Endodermal cell (in vitro differentiated cells): ENCODE results near the gene FNDC11. TPM values are rescaled to one million over a fixed set of nuclear protein-coding genes. Genes with fewer than 3 reads are reported as not detected.

Experiments
- DNase-seq: peaks from one replicate; pipeline ENCODE4 v3.0.0-alpha.2; 2017
- H3K27ac ChIP-seq: 2 replicates; pipeline ENCODE4 v1.5.1; 2013; ENCODE audit warnings: mild to moderate bottlenecking, low read depth, low read length, moderate library complexity
- H3K27me3 ChIP-seq: 2 replicates; pipeline ENCODE4 v1.6.1; 2013; ENCODE audit warnings: mild to moderate bottlenecking, low read length, moderate library complexity; ENCODE audit not compliant: insufficient read depth, control insufficient read depth, poor library complexity, severe bottlenecking
- H3K36me3 ChIP-seq: 2 replicates; pipeline ENCODE4 v1.7.0; 2013; ENCODE audit warnings: mild to moderate bottlenecking, low read length, moderate library complexity; ENCODE audit not compliant: control insufficient read depth, insufficient read depth
- H3K4me1 ChIP-seq: one replicate; pipeline ENCODE4 v1.7.0; 2013; ENCODE audit warnings: low read length; ENCODE audit not compliant: control insufficient read depth, insufficient read depth
- H3K4me3 ChIP-seq: 2 replicates; pipeline ENCODE4 v1.5.1; 2013; ENCODE audit warnings: mild to moderate bottlenecking, low read length, moderate library complexity
- H3K9ac ChIP-seq: 2 replicates; pipeline ENCODE4 v1.6.1; 2013; ENCODE audit warnings: mild to moderate bottlenecking, low read length, moderate library complexity; ENCODE audit not compliant: poor library complexity, severe bottlenecking; ENCODE audit errors: extremely low read depth
- H3K9me3 ChIP-seq: 2 replicates; pipeline ENCODE4 v1.6.1; 2013; ENCODE audit warnings: mild to moderate bottlenecking, low read length, moderate library complexity; ENCODE audit not compliant: control insufficient read depth
- H3K27ac Mint-ChIP-seq: 2 replicates; pipeline ENCODE4 v1.8.0; 2020; ENCODE audit warnings: mixed read lengths
- H3K27me3 Mint-ChIP-seq: 2 replicates; pipeline ENCODE4 v1.8.0; 2021; ENCODE audit warnings: mild to moderate bottlenecking, mixed read lengths; ENCODE audit not compliant: insufficient read depth
- H3K36me3 Mint-ChIP-seq: 2 replicates; pipeline ENCODE4 v1.8.0; 2020; ENCODE audit warnings: low read depth, mixed read lengths
- H3K4me1 Mint-ChIP-seq: 2 replicates; pipeline ENCODE4 v1.8.0; 2020; ENCODE audit warnings: mixed read lengths
- H3K4me3 Mint-ChIP-seq: 2 replicates; pipeline ENCODE4 v1.8.0; 2020; ENCODE audit warnings: mild to moderate bottlenecking, moderate library complexity, mixed read lengths
- H3K9me3 Mint-ChIP-seq: 2 replicates; pipeline ENCODE4 v1.8.0; 2020; ENCODE audit warnings: mild to moderate bottlenecking, mixed read lengths
- CTCF ChIP-seq: fragments of 200-600 bp; sonication (generic); conservative IDR thresholded peaks from 2 replicates; pipeline ENCODE4 v1.5.0; 2021; ENCODE audit warnings: antibody characterized with exemption, mild to moderate bottlenecking
- WGBS, 2 experiments: methylation state at CpG; one replicate each; pipeline versions ENCODE4 v1.1.5 to v1.1.7; 2013; ENCODE audit warnings: missing lambda C conversion rate in 2 of 2, mixed read lengths in 1 of 2; ENCODE audit not compliant: insufficient coverage in 1 of 2, insufficient read length in 1 of 2; 5-methylcytosine and 5-hydroxymethylcytosine counted together
- total RNA-seq, 2 donors: library from RNA; stranded (reverse); fragmentation: NEBNext Ultra II Directional in 1 of 2; extraction: Animal tissue kit (Norgen Biotek cat#: 25700) in 1 of 2; gene quantifications; 2 replicates in 1 of 2; 3 replicates in 1 of 2; pipeline ENCODE4 v1.2.1, GENCODE V29; 2021

Gene FNDC11
- total RNA-seq, 2 donors from 2014 or later = 1.8 to 2.4 TPM

- Histone ChIP-seq H3K9ac (no peak overlapping the region), H3K27ac (no peak overlapping the region), H3K4me3 (no peak overlapping the region), H3K27me3 (no peaks in the 10 kb centered on the region), H3K4me1 (no peaks in the 10 kb centered on the region), H3K9me3 (no peaks in the 10 kb centered on the region), H3K36me3 (no peaks in the 10 kb centered on the region)
- H3K36me3 Mint-ChIP-seq = no peaks in the 10 kb centered on the region
- H3K27ac Mint-ChIP-seq = no peak overlapping the region
- H3K4me1 Mint-ChIP-seq = peaks cover 7% of the 10 kb centered on the region
- WGBS, 2 experiments = 86 to 91% methylated on average over 21 to 27 of the region's 27 CpGs
- H3K4me3 Mint-ChIP-seq = no peak overlapping the region
- no peaks in the 10 kb centered on the region for H3K9me3 Mint-ChIP-seq
- no peak for DNase-seq
- H3K27me3 Mint-ChIP-seq = no peaks in the 10 kb centered on the region
- TF ChIP-seq CTCF = no peak
Measured at GRCh38 chr20:63544241-63544957, 9.6 kb upstream of the FNDC11 start.

GRCh38 chr20:63544958-63545516 is 8.9 kb upstream of the FNDC11 start:
- H3K27ac ChIP-seq = no peak overlapping the region
- H3K36me3 ChIP-seq = no peaks in the 10 kb centered on the region
- no peaks in the 10 kb centered on the region for H3K27me3 ChIP-seq
- Mint-ChIP-seq H3K36me3 (no peaks in the 10 kb centered on the region), H3K9me3 (no peaks in the 10 kb centered on the region), H3K27ac (no peak overlapping the region), H3K4me3 (no peak overlapping the region), H3K27me3 (no peaks in the 10 kb centered on the region), H3K4me1 (peaks cover 7% of the 10 kb centered on the region)
- no peak for DNase-seq
- no peak for TF ChIP-seq CTCF
- H3K9ac ChIP-seq = no peak overlapping the region
- H3K4me3 ChIP-seq = no peak overlapping the region
- no peaks in the 10 kb centered on the region for H3K4me1 ChIP-seq
- H3K9me3 ChIP-seq = no peaks in the 10 kb centered on the region
- 83 to 84% methylated on average over 13 to 19 of the region's 19 CpGs for WGBS, 2 experiments

GRCh38 chr20:63545814-63546213 is 8.1 kb upstream of the FNDC11 start:
- Histone ChIP-seq H3K4me1 (no peaks in the 10 kb centered on the region), H3K4me3 (no peak overlapping the region), H3K27ac (no peak overlapping the region), H3K27me3 (no peaks in the 10 kb centered on the region), H3K9ac (no peak overlapping the region), H3K36me3 (no peaks in the 10 kb centered on the region), H3K9me3 (no peaks in the 10 kb centered on the region)
- no peak for DNase-seq
- no peak for TF ChIP-seq CTCF
- H3K4me1 Mint-ChIP-seq = peaks cover 7% of the 10 kb centered on the region
- H3K4me3 Mint-ChIP-seq = no peak overlapping the region
- H3K9me3 Mint-ChIP-seq = no peaks in the 10 kb centered on the region
- 69 to 81% methylated on average over 6 of the region's 6 CpGs for WGBS, 2 experiments
- no peaks in the 10 kb centered on the region for H3K27me3 Mint-ChIP-seq
- no peaks in the 10 kb centered on the region for H3K36me3 Mint-ChIP-seq
- H3K27ac Mint-ChIP-seq = no peak overlapping the region
